Cardiac fibroblast (primary cell): ENCODE data around the gene COG5.
A peak's percentile ranks its signal among the peaks of the same experiment; 100 is the strongest.

Experiments used
- DNase-seq, 2 donors: peaks; one replicate each; pipeline versions ENCODE4 v3.0.0 to v3.0.0-alpha.2; 2010; ENCODE audit warnings: low read depth in 2 of 2
- H3K4me3 ChIP-seq, 2 donors: replicated peaks in 1 of 2; 1 replicate in 1 of 2; 2 replicates in 1 of 2; pipeline ENCODE4 v1.5.1; 2011; ENCODE audit warnings: low read depth in 2 of 2, low read length in 2 of 2, mild to moderate bottlenecking in 2 of 2, moderate library complexity in 1 of 2
- TF ChIP-seq, protein P1 (sequence below): IDR thresholded peaks from one replicate; pipeline ENCODE4 v1.5.1; 2011; ENCODE audit warnings: low read depth, mild to moderate bottlenecking, low read length, inconsistent platforms

The COG5 gene

DNA sequence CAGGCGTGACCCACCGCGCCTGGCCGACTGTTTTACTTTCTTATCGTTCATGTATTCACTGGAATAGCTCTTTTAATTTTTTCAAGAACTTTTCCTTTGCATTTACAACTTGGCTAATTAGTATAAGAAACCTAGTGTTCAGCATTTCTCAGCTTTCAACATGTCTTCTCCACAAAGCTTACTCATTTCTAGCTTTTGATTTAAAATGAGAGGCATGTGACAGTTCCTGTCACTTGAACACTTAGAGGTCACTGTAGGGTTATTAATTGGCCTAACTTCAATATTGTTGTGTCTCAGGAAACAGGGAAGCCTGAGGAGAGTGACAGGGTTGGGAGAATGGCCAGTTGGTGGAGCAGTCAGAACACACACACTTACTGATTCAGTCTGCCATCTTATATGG is 218.9 kb downstream of the COG5 start:
- DNase-seq, result no peak
- H3K4me3 ChIP-seq, result no peak overlapping the region
- TF ChIP-seq, protein P1, sequence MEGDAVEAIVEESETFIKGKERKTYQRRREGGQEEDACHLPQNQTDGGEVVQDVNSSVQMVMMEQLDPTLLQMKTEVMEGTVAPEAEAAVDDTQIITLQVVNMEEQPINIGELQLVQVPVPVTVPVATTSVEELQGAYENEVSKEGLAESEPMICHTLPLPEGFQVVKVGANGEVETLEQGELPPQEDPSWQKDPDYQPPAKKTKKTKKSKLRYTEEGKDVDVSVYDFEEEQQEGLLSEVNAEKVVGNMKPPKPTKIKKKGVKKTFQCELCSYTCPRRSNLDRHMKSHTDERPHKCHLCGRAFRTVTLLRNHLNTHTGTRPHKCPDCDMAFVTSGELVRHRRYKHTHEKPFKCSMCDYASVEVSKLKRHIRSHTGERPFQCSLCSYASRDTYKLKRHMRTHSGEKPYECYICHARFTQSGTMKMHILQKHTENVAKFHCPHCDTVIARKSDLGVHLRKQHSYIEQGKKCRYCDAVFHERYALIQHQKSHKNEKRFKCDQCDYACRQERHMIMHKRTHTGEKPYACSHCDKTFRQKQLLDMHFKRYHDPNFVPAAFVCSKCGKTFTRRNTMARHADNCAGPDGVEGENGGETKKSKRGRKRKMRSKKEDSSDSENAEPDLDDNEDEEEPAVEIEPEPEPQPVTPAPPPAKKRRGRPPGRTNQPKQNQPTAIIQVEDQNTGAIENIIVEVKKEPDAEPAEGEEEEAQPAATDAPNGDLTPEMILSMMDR, result no peak

DNA sequence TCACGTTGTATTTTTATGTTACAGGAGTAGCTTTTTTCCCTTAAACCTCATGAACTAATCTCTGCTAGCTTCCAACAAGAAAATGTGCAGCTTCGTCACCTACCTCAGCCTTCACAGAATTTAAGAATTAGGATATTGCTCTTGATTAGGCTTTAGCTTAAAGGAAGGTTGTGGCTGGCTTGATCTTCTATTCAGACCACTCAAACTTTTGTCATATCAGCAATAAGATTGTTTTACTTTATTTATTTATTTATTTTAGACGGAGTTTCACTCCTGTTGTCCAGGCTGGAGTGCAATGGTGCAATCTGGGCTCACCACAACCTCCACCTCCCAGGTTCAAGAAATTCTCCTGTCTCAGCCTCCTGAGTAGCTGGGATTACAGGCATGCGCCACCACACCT is 219.4 kb downstream of the COG5 start:
- H3K4me3 ChIP-seq, result no peak overlapping the region
- TF ChIP-seq, protein P1, result no peak
- DNase-seq, result no peak

- no peak for DNase-seq
- TF ChIP-seq, protein P1, result no peak
- no peak overlapping the region for H3K4me3 ChIP-seq
Measured at GRCh38 chr7:107338080-107338479, 225.6 kb downstream of the COG5 start.

GRCh38 chr7:107332488-107333269 is 231.0 kb downstream of the COG5 start:
- no peak for DNase-seq
- TF ChIP-seq, protein P1, result no peak
- H3K4me3 ChIP-seq, result no peak overlapping the region

GRCh38 chr7:107330478-107330877 is 233.2 kb downstream of the COG5 start:
- DNase-seq, result no peak
- TF ChIP-seq, protein P1, result no peak
- H3K4me3 ChIP-seq, result no peak overlapping the region

- no peak overlapping the region for H3K4me3 ChIP-seq
- TF ChIP-seq, protein P1, result no peak
- DNase-seq, result peak; percentile 10 to 28
Measured at GRCh38 chr7:107327986-107328569, 235.6 kb downstream of the COG5 start.
